NCI-H82 (cell line): ENCODE data around the gene HADHA.

Experiments
- DNase-seq: peaks from one replicate; lab custom pipeline; 2025; lab: John Stamatoyannopoulos, UW

HADHA gene

GRCh38 chr2:26191316-26192159, 52.9 kb downstream of the HADHA start:
- no peak for DNase-seq

- no peak for DNase-seq
These were observed 54.1 kb downstream of the HADHA start for GRCh38 chr2:26190369-26190768.

GRCh38 chr2:26189751-26190150, 54.7 kb downstream of the HADHA start:
- no peak for DNase-seq

DNA sequence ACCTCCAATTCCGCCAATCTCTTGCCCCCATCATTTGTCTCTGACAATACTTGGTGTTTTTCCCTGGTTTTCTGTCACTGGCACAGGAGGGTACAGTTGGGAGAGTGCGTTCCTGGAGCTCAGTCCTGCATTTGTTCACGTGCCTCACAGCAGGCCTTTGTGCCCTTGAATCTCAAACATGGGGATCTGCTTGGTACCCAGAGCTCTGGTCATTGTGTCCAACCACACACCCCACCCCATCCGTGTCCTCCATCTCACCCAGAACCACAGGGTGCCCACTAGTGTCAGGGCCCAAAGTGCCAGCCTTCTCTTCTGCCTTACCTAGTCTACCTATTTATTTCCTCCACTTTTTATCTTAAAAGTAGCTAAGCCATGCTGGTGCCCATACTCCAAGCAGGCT, 55.3 kb downstream of the HADHA start:
- no peak for DNase-seq

- no peak for DNase-seq
These were observed 56.8 kb downstream of the HADHA start for GRCh38 chr2:26187537-26188104.

DNA sequence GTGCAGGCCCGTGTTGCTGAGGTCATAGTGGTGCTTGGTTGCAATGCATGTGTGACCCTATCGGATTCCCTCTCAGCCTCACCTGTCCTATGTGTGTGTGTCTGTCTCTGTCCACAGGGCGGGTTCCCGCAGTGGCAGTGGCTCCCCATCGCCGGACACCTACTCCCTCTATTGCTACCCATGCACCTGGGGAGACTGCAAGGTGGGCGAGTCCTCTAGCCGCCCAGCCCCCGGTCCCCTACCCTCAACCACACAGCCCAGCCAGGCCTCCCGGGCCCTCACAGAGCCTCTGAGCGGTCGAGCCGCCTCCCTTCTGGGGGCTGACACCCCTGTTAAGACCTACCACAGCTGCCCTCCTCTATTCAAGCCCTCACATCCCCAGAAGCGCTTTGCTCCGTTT, 57.3 kb downstream of the HADHA start:
- DNase-seq, result no peak

DNA sequence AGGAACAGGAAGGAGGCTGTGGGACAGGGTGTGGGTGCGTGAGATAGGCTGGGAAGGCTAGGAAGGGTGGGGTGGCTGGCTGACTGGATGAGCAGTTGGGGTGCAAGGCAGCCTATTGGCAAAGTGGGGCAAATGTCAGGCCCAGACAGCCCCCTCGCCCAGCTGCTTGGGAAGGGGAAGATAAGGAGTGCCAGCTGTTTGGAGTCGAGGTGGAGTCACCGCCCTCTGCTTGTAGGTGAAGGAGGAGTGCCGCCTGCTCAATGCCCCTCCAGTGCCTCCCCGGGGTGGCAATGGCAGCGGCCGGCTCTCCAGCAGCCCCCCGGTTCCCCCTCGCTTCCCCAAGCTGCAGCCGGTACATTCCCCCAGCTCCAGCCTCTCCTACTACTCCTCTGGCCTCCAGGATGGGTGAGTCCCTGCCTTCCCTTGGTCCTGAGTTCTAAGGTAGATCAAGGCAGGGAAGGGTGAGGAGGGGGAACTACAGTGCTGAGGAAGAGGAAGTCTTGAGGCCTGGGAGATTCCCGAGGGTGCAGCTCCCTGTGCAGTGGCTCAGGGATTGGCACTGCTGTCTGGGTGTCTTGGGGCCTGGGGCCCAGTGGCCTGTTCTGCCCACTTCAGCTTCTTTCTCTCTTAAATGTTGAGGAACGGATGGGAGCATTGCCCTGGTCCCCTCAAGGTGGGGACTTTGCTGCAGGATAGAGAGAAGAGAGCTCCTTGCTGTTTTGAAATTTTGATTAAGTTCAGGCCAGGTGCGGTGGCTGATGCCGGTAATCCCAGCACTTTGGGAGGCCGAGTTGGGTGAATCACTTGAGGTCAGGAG, 58.3 kb downstream of the HADHA start:
- DNase-seq, result no peak

- DNase-seq, result no peak
These were observed 59.0 kb downstream of the HADHA start for GRCh38 chr2:26185304-26185928.

DNA sequence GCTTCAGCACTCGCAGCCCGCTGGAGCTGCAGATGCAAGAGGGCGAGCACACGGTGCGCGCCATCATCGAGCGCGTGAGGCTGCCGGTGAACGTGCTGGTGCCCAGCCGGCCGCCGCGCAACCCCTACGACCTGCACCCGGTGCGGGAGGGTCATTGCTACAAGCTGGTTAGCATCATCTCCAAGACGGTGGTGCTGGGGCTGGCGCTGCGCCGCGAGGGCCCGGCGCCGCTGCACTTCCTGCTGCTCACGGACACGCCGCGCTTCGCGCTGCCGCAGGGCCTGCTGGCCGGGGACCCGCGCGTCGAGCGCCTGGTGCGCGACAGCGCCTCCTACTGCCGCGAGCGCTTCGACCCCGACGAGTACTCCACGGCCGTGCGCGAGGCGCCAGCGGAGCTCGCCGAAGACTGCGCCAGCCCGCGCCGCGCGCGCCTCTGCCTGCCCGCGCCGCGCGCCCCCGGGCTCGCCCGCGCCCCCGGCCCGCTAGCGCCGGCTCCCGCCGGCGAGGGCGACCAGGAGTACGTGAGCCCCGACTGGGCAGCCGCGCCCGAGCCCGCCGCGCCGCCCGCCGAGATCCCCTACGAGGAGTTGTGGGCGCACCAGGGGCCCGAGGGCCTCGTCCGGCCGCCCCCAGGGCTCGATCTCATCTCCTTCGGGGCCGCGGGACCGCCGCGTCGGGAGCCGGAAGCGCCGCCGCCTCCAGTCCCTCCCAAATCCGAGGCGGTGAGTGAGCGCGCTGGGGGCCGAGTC, 59.7 kb downstream of the HADHA start:
- DNase-seq, result no peak

GRCh38 chr2:26184121-26184520, 60.3 kb downstream of the HADHA start:
- DNase-seq, result no peak

DNA sequence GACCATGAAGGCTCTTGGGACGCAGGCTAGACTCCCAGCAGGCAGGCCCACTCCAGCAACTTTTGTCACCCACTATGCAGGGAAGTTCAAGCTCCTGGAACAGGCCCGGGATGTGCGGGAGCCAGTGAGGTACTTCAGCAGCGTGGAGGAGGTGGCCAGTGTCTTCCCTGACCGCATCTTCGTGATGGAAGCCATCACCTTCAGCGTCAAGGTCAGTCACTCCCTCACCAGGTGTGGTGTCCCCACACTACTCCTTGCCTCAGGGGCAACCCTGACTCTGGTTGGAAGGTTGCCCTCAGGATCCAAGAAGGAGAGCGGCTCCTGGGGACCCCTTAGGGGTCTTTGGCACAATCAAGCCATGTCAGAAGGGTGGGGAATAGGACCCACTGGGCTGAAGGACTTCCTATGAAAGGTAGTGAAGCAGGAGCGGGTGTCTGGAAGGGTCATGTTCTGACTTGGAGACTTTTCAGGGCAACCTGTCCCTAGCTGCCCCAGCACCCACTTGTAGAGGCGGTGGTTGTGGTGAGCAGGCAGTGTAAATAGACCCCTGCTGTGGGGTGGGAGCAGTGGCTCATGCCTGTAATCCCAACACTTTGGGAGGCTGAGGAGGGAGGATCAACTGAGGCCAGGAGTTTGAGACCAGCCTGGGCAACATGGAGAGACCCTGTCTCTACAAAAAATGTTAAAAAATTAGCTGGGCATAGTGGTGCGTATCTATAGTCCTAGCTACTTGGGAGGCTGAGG, 61.4 kb downstream of the HADHA start:
- DNase-seq, result no peak

- DNase-seq, result no peak
These were observed 62.0 kb downstream of the HADHA start for GRCh38 chr2:26182441-26182840.

- no peak for DNase-seq
These were observed 65.0 kb downstream of the HADHA start for GRCh38 chr2:26179446-26179913.

- DNase-seq, result no peak
These were observed 65.5 kb downstream of the HADHA start for GRCh38 chr2:26178746-26179436.

- no peak for DNase-seq
These were observed 66.2 kb downstream of the HADHA start for GRCh38 chr2:26178246-26178645.

- no peak for DNase-seq
These were observed 67.3 kb downstream of the HADHA start for GRCh38 chr2:26177122-26177521.

GRCh38 chr2:26176279-26176615, 68.2 kb downstream of the HADHA start:
- no peak for DNase-seq

GRCh38 chr2:26175466-26176278, 68.8 kb downstream of the HADHA start:
- DNase-seq, result no peak

- DNase-seq, result peak; percentile 40
These were observed 69.6 kb downstream of the HADHA start for GRCh38 chr2:26174691-26175465.
